DMS 273 (cell line): Measurements from ENCODE around the gene GABRA6.
"Not testable (repeated sequence)": the region's sequence is repeated elsewhere in the genome, so short reads cannot be mapped to it uniquely, and the experiment has no call there.

Experiments
- DNase-seq: peaks from one replicate; lab custom pipeline; 2025; ENCODE audit not compliant: unreplicated experiment; lab: John Stamatoyannopoulos, UW

GABRA6 gene

GRCh38 chr5:161685461-161685860, at the start of gene GABRA6:
GABRA6 (plus strand) TSS chr5:161685721; CDS start chr5:161685990, 269 bp downstream.
- no peak for DNase-seq

DNA sequence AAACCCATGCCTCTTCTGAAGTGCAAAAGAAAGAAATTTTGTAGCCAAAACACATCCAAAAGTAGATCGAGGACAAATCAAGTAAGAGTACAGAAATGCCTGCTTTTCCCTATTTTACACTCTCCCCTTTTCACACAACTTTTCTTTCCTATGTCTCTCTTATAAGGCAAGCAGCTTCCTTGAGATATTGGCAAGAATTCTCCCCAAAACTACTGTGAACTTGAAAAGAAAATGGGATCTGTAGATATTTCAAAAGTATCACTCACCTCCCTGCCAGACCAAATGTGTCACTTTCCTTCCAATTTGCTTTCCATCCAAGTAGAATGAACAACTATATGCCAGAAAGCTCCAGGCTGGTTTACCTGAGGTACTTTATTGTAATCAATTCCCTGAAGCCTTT, 47.9 kb upstream of the GABRA6 start:
- DNase-seq: no peak

DNA sequence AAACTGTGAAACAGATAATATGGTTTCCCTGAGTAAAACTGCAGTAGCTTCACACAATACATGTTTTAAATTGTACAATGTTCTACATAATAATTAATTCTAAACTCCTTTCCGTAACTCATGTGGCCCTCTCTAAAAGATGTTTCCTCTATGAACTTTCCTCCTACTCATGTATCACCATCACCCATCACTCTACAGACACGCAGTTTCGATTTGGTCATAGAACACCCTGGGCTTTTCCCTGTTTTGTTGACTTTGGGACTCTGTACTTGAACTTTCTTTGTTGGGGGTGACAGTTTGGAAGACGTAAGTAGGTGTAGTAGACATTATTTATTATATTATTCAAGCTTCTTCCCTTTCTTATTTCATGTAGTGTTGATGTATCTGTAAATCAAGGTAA, 44.1 kb upstream of the GABRA6 start:
- no peak for DNase-seq

DNA sequence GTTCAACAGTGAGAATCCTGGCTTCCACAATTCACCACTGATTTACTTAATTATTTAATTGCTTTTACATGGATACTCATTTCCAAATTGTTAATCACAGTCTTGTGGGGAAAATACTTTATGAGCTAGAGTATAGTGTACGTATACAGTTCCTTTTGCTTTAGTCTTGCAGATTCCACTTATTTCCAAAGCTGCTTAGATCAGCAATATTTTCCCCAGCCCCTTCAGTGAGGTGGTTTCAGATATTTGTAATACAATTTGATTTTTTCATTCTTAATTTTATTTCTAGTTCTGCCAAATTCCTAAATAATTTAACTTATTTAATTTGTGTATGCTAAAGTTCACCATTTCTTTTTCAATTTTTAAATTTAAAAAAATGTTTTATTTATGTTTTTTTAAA, 40.3 kb upstream of the GABRA6 start:
- DNase-seq: no peak

DNA sequence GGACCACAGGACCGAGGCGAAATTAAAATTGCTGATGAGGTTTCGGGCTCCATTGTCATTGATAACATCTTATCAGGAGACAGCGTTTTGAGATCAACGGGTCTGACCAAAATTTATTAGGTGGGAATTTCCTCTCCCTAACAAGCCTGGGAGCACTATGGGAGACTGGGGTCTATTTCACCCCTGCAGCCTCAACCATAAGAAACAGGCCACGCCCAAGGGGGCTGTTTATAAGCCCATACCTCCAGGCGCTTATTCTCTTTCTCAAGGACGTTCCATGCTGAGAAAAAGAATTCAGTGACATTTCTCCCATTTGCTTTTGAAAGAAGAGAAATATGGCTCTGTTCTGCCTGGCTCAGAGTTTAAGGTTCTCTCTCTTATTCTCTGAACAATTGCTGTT, 33.6 kb upstream of the GABRA6 start:
- DNase-seq: not testable (repeated sequence)

DNA sequence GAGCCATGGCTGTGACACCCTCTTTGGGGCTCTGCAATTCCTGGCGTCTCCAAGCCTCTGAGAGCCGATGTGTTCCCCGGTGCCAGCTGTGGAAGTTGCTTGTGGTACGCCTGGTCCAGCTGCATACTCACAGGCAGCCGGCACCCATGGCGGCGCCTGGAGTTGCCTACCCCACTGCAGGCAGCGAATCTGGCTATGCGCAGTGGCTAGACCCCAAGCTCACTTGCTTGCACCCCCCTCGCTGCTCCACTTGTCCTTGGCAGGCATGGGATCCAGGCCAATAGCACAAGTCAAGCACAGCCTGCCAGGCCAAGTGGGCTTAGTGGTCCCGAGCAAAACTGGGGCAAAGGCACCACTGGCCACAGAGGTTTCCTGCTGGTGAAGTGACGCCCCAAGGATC, 24.7 kb upstream of the GABRA6 start:
- no peak for DNase-seq

- DNase-seq: no peak
Observed at GRCh38 chr5:161663431-161663830, 22.1 kb upstream of the GABRA6 start.

DNA sequence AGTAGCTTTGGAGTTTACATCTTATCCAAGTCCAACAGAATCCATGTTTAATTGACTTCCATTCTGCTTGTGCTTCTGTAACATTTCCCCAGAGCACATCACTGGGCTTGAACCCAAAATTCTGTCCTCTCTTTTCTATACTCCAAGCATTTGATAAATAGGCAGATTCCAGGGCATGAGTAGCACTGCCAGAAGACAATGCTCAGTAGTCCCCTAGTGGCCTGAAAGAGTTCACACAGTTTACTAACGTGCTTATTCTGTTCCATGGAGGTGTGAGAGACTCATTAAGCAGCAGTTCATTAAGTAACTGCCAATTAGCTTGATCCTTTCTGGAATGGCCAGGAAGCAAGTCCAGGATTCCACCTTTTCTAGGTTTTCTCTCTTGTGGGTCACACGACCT, 9.4 kb upstream of the GABRA6 start:
- DNase-seq: peak; percentile 49

- DNase-seq: no peak
Observed at GRCh38 chr5:161686149-161686548, 628 bp downstream of the GABRA6 start.

DNA sequence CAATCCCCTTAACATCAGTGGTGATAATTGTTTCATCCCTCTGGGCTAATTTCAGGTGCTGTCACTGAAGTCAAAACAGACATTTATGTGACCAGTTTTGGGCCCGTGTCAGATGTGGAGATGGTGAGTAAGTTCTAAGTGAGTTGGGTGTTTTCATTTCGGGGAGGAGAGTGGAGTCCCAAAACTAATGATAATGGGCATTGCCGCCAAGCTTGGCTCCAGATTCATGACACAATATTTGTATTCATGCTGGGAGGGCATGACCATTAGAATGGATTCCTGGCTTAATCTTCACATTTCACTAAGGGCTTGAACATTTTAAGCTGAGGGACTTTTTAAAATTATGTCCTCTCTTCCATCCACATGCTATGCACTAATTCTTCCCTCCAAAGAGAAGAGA, 1.4 kb downstream of the GABRA6 start:
- no peak for DNase-seq

DNA sequence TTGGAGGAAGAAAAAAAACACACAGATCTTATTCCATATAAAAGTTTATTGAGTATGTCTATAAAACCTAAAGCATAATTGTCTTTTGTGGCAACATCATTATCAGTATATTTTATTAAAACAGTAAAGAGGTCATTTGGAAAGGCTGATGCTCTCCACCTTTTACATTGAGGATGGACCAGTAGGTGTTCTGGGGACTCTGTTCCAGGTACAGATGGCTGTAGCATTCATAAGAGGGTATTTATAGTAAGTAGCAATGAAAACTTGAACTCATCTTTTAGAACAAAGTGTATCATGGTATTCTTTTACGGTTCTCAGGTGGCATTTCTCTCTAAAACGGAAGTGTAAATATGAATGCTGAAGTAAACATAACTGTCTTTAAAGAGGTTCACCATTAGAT, 1.8 kb downstream of the GABRA6 start:
- DNase-seq: no peak

DNA sequence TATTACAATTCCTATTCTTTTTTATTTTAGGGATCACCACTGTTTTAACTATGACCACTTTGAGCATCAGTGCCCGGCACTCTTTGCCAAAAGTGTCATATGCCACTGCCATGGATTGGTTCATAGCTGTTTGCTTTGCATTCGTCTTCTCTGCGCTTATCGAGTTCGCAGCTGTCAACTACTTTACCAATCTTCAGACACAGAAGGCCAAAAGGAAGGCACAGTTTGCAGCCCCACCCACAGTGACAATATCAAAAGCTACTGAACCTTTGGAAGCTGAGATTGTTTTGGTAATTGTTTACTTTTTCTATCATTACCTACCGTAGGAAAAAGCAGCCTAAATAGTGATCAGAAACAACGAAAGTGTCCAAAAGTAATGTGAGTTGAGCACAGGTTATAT, 6.4 kb downstream of the GABRA6 start:
- DNase-seq: no peak

GRCh38 chr5:161697001-161697400, 11.5 kb downstream of the GABRA6 start:
- DNase-seq: no peak

DNA sequence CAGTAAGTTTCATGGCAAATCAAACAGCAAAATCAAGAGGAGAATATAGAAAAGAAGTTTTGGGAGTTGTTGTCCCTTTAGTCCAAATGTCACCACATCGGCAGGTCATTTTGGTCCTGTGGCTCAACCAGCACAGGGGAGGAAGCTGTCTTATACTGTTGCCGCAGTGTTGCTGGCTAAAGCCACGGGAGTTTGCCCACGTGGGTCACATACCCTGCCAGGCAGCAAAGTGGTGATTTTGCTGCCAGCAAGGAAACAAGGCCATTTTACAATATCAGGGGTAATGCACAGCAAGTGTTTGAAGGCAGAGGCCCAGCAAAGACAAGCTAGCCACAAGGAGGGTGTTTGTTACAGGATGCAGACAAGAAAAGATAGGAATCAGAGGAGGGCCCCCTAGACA, 14.5 kb downstream of the GABRA6 start:
- no peak for DNase-seq

- DNase-seq: no peak
Observed at GRCh38 chr5:161703528-161703927, 18.0 kb downstream of the GABRA6 start.

GRCh38 chr5:161707382-161707781, 21.9 kb downstream of the GABRA6 start:
- DNase-seq: no peak

DNA sequence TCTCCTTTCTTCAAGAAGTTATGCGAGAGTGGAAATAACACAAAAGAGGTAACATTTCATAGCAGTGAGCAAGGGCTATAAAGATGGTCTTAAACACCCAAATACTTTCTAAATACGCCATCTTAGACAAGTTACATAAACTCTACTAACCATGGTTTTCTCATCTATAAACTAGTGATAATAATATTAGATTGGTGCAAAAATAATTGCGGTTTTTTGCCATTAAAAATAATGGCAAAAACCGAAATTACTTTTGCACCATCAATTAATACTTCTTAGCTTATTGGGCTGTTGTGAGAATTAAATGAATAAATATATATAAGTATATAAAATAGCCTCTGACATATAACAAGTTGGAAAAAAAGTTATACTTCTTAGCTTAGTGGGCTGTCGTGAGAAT, 23.7 kb downstream of the GABRA6 start:
- no peak for DNase-seq

GRCh38 chr5:161713042-161713441, 27.5 kb downstream of the GABRA6 start:
- DNase-seq: no peak

GRCh38 chr5:161719157-161719556, 33.6 kb downstream of the GABRA6 start:
- DNase-seq: no peak

- no peak for DNase-seq
Observed at GRCh38 chr5:161720460-161720859, 34.9 kb downstream of the GABRA6 start.

- DNase-seq: no peak
Observed at GRCh38 chr5:161734741-161735140, 49.2 kb downstream of the GABRA6 start.

DNA sequence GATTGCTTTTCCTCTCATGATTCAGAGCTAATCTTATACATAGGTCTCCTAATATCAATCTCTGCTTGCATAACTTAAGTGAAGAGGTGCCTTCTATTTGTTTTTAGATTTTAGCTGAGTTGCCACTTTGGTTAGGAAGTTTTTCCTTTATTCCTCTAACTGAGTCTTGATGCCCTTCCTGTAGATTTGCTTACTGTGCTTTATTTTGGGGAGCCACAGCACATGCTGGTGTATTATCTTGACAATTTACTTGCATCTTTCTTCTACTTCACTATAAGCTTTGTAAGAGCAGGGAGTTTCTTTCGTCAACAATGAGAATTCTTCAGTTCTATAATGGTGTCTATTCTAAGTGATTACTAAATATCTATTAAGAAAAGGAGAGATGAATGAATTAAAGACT, 54.9 kb downstream of the GABRA6 start:
- no peak for DNase-seq

GRCh38 chr5:161744276-161744675, 58.8 kb downstream of the GABRA6 start:
- no peak for DNase-seq

GRCh38 chr5:161745392-161745791, 59.9 kb downstream of the GABRA6 start:
- no peak for DNase-seq
